AG09309 (cell line): ENCODE data around the gene PPM1K.

Source experiments
- DNase-seq: peaks from one replicate; pipeline ENCODE4 v3.0.0-alpha.2; 2010; ENCODE audit warnings: low read depth
- H3K4me3 ChIP-seq: 2 replicates; pipeline ENCODE4 v1.5.1; 2011; ENCODE audit warnings: mild to moderate bottlenecking, low read depth, low read length, moderate library complexity; ENCODE audit not compliant: control insufficient read depth
- TF ChIP-seq, protein P1 (sequence below): IDR thresholded peaks from 2 replicates; pipeline ENCODE4 v1.5.1; 2011; ENCODE audit warnings: mild to moderate bottlenecking, low read depth, low read length, inconsistent platforms; ENCODE audit not compliant: insufficient read depth, control insufficient read depth; ENCODE audit errors: missing control alignments

The PPM1K gene

DNA sequence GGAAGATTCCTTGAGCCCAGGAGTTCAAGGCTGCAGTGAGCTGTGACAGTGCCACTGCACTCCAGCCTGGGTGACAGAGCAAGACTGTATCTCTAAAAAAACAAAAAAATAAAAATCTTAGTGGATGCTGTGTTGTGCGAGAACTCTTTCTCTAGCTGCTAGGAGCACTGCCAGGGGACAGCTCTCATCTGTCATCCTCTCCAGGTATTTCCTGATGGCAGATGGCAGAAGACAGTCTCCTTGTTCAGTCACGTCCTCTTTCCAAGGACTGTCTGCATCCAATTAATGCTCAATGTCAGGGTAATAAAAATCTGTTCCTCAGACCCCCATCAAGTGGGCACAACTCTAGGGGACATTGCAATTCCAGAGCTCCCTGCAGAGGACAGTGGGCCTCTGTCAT is 29.2 kb downstream of the PPM1K start:
- no peak for DNase-seq
- no peak overlapping the region for H3K4me3 ChIP-seq
- TF ChIP-seq, protein P1, sequence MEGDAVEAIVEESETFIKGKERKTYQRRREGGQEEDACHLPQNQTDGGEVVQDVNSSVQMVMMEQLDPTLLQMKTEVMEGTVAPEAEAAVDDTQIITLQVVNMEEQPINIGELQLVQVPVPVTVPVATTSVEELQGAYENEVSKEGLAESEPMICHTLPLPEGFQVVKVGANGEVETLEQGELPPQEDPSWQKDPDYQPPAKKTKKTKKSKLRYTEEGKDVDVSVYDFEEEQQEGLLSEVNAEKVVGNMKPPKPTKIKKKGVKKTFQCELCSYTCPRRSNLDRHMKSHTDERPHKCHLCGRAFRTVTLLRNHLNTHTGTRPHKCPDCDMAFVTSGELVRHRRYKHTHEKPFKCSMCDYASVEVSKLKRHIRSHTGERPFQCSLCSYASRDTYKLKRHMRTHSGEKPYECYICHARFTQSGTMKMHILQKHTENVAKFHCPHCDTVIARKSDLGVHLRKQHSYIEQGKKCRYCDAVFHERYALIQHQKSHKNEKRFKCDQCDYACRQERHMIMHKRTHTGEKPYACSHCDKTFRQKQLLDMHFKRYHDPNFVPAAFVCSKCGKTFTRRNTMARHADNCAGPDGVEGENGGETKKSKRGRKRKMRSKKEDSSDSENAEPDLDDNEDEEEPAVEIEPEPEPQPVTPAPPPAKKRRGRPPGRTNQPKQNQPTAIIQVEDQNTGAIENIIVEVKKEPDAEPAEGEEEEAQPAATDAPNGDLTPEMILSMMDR, result no peak

DNA sequence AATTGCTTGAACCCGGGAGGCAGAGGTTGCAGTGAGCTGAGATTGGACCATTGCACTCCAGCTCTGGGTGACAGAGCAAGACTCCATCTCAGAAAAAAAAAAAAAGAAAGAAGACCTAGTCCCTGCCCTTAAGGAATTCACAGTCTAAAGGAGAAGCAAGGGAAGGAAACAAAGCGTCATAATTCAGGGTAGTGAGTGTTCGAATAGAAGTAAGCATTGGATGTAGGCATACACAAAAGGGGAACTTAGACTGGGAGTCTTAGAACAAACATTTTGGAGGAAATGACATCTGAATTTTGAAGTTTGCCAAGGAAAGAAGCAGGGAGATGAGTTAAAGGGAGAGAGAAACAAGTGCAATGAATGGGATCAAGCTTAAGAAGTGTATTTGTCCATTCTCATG is 32.4 kb downstream of the PPM1K start:
- no peak for DNase-seq

DNA sequence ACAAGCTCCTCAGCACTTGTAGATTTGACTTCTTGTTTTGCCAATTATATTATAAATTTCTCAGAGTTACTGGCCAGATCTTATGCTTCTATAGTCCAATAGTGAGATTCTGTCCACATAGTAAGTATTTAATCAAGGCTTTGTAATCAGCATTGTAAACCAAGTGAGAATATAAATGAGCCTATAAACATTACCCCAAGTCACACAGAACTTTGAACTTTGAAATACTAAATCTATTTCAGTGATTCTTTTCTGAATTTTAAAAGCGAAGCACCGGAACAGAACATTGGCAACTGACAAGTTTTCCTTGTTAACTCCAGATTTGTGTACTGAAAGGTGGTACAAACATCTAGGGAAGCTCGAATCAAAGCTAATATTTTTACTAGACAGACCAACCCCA is 37.2 kb downstream of the PPM1K start:
- DNase-seq, result no peak
- H3K4me3 ChIP-seq, result no peak overlapping the region
- TF ChIP-seq, protein P1, result no peak

More for the DNA sequence above, 32.4 kb downstream of the PPM1K start:
- TF ChIP-seq, protein P1, result no peak
- no peak overlapping the region for H3K4me3 ChIP-seq

DNA sequence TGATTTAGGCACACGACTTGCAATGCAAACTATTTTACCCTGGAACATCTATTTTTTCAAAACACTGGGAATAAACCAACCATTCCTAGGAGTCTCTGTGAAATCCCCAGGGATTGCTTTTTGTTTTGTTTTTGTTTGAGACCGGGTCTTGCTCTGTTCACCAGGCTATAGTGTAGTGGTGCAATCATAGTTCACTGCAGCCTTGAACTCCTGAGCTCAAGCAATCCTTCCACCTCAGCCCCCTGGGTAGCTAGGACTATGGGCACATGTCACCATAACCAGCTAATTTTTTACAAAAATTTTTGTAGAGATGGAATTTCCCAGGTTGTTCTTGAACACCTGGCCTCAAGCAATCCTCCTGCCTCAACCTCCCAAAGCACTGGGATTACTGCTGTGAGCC is 37.8 kb downstream of the PPM1K start:
- H3K4me3 ChIP-seq, result no peak overlapping the region
- TF ChIP-seq, protein P1, result no peak
- no peak for DNase-seq

- DNase-seq, result no peak
- no peak overlapping the region for H3K4me3 ChIP-seq
- TF ChIP-seq, protein P1, result no peak
Measured at GRCh38 chr4:88244816-88245579, 39.4 kb downstream of the PPM1K start.

DNA sequence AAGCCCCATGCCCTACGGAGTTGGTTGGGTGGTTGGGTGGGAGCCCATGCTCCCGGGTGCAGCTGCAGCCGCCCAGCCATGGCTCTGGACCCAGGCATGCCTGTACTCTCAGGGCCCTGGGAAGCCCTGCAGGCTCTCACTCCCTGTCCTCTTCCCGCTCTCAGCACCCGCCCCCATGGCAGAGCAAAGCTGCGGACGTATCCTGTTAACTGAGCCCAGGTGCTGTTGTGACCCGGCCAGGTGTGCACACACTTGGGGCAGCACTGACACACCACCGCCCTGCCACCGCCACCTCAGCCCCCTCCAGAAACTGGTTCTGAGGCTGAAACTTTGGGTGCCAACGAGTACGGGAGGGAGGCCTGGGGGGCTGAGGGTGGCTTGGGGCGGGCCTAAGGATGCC is 40.3 kb downstream of the PPM1K start:
- TF ChIP-seq, protein P1, result no peak
- no peak overlapping the region for H3K4me3 ChIP-seq
- DNase-seq, result no peak
